Measurements from ENCODE around the gene RRAGC. TPM values are rescaled to one million over a fixed set of nuclear protein-coding genes. Genes with fewer than 3 reads are reported as not detected.

RRAGC gene
- total RNA-seq, 4 donors from 2014 or later = 18.3 to 25.3 (median 20.4) TPM

DNA sequence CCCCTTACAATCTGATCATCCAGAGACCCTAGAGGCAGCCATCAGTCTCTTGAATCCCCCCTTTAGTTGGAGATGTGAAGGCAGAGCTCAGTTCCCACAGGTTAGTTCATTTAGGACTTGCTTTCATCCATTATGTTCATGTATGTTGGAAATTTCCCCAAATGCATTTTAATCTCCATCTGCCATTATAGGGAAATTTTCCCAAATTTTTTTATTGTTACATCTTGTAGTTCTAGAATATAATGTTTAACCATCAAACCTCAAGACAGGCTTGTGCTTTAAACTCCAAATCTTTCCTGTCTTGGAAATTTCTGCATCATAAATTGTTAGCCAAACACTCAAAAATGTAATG is 68.4 kb downstream of the RRAGC start:
- TF ChIP-seq POLR2A (IDR thresholded peaks at IDR 0.05) = no peak
- TF ChIP-seq, protein P1, sequence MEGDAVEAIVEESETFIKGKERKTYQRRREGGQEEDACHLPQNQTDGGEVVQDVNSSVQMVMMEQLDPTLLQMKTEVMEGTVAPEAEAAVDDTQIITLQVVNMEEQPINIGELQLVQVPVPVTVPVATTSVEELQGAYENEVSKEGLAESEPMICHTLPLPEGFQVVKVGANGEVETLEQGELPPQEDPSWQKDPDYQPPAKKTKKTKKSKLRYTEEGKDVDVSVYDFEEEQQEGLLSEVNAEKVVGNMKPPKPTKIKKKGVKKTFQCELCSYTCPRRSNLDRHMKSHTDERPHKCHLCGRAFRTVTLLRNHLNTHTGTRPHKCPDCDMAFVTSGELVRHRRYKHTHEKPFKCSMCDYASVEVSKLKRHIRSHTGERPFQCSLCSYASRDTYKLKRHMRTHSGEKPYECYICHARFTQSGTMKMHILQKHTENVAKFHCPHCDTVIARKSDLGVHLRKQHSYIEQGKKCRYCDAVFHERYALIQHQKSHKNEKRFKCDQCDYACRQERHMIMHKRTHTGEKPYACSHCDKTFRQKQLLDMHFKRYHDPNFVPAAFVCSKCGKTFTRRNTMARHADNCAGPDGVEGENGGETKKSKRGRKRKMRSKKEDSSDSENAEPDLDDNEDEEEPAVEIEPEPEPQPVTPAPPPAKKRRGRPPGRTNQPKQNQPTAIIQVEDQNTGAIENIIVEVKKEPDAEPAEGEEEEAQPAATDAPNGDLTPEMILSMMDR (IDR thresholded peaks at IDR 0.05) = no peak
- TF ChIP-seq EP300 (IDR thresholded peaks at IDR 0.05) = no peak
- no peak for TF ChIP-seq POLR2AphosphoS5 (IDR thresholded peaks at IDR 0.05)
- Histone ChIP-seq H3K4me1 (no peaks in the 10 kb centered on the region), H3K27me3 (peaks cover 41% of the 10 kb centered on the region), H3K9me3 (peaks cover 10% of the 10 kb centered on the region), H3K4me3 (no peak overlapping the region), H3K27ac (no peak overlapping the region), H3K36me3 (no peaks in the 10 kb centered on the region)
- no peak for DNase-seq (ENCODE audit: low spot score in 2 of 2)

DNA sequence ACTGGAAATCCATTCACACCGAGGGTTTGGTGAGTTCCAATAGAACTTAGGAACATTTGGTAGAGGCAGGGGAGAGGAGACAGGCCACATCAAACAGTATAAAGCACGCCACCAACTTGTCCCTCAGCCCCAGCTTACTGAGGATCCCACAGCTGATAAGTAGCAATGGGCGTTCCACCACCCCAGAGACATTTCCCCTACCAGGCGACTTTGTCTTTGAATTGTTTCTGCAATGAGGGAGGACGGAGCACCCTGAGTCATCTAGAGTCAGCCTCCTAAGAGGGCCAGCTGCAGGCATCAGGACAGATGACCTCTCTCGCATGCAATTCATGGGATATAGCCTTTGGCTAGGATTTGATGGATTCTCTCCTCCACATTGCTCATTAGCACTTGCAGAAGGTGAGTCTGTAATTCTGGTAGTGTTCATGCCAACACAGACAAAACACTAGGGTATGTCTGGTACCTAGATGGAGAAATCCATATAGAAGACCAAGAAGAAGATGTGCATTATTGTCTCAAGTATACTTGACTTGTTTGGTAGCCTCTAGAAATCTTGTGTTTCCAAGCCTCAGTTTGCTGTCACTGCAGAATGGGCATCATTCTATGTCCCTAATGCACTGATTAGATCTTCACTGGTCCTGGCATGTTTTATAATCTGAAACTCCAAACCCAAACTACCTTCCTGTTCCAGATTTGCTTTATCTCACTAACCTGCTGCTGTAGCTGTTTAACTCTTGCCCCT is 69.0 kb downstream of the RRAGC start:
- TF ChIP-seq POLR2AphosphoS5 (IDR thresholded peaks at IDR 0.05) = no peak
- TF ChIP-seq, protein P1 (IDR thresholded peaks at IDR 0.05) = no peak
- TF ChIP-seq EP300 (IDR thresholded peaks at IDR 0.05) = no peak
- no peak for TF ChIP-seq POLR2A (IDR thresholded peaks at IDR 0.05)
- 83% methylated on average over 6 of the region's 6 CpGs for WGBS
- Histone ChIP-seq H3K9me3 (peaks cover 10% of the 10 kb centered on the region), H3K4me1 (no peaks in the 10 kb centered on the region), H3K27me3 (peaks cover 43% of the 10 kb centered on the region), H3K27ac (no peak overlapping the region), H3K36me3 (no peaks in the 10 kb centered on the region), H3K4me3 (no peak overlapping the region)
- DNase-seq (ENCODE audit: low spot score in 2 of 2) = no peak

DNA sequence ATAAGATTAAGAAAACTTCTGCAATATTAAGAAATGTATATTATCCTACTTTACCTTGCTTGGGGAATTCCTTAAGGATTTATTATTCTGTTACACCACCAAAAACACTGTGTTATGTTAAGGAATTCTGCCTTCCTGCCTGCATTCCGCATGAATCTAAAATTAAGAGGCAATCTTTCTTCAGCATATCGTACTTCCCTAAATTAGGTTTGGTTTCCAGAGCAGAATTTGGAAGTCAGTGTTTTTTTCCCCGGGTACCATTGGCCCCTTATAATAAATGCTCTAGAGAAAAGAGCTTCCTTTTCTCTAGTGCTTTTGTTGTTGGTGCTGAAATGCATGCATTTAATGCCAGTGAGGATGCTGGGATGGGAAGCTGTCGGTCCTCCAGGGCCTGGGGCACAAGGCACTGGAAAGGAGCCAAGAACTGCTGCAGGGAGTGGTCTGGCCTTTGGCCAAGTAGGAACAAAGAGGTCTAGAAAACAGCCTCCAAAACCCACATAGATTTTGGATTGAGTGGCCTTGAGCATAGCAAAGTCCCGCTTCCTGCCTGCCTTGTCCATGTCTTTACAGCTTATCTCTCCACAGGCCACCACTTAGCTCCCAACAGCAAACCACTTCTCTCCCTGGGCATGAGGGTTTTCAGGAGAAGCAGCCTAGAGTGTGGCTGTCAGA is 69.9 kb downstream of the RRAGC start:
- H3K27me3 ChIP-seq = peaks cover 46% of the 10 kb centered on the region

DNA sequence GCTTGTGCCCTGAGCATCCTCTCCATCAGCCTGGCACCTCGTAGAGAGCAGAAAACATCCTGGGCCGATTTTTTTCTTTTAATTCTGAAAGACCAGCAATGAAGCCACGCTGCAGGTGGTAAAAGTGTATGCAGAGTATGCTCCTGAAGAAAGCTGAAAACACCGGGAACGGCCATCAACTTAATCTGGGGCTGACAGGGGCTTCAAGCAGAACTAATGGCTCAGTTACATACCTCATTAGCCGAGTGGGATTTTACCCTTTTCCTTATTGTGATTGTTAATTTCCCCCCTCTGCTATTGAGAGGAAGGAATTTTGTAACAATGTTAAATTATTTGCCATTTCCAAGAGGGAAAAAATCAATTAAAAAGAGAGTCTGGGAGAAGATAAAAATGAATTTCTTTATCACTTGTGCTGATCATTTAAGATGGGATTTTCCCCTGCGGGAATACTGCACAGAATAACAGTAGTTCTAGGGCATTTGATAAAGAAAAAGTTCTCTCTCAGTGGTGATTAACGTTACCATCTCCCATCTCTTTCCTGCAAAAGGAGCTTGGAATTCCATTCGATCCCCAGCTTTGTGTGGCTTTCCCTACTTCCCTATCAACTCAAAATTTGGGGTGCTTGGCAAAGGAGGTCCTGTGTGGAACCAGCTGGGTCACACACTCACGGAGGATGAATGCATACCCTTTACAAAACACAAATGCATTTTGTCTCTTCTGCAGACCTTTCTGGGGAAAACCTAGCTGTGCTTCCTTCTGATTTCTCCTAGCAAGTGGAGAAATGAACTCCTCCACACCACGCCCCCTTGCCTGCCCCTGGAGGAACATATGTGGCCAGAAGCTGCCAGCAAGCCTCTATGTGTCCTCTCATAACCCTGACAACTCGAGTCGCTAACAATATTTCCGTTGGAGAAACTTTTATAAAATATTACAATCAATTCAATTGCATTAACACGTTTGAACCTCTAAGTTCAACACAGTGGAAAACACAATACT is 70.9 kb downstream of the RRAGC start:
- WGBS = 60% methylated on average over 15 of the region's 15 CpGs
- no peaks in the 10 kb centered on the region for H3K36me3 ChIP-seq
- no peak overlapping the region for H3K27ac ChIP-seq
- H3K27me3 ChIP-seq = peaks cover 56% of the 10 kb centered on the region
- peaks cover 10% of the 10 kb centered on the region for H3K9me3 ChIP-seq
- no peak overlapping the region for H3K4me3 ChIP-seq
- no peak for DNase-seq (ENCODE audit: low spot score in 2 of 2)
- TF ChIP-seq POLR2A (IDR thresholded peaks at IDR 0.05) = no peak
- TF ChIP-seq EP300 (IDR thresholded peaks at IDR 0.05) = no peak
- TF ChIP-seq, protein P1 (IDR thresholded peaks at IDR 0.05) = no peak
- no peak for TF ChIP-seq POLR2AphosphoS5 (IDR thresholded peaks at IDR 0.05)
- peaks cover 3% of the 10 kb centered on the region for H3K4me1 ChIP-seq

More for the DNA sequence above, 69.9 kb downstream of the RRAGC start:
- no peak for DNase-seq (ENCODE audit: low spot score in 2 of 2)
- Histone ChIP-seq H3K4me1 (no peaks in the 10 kb centered on the region), H3K27ac (no peak overlapping the region), H3K36me3 (no peaks in the 10 kb centered on the region), H3K4me3 (no peak overlapping the region), H3K9me3 (peaks cover 10% of the 10 kb centered on the region)
- TF ChIP-seq, protein P1 (IDR thresholded peaks at IDR 0.05) = no peak
- TF ChIP-seq EP300 (IDR thresholded peaks at IDR 0.05) = no peak
- no peak for TF ChIP-seq POLR2AphosphoS5 (IDR thresholded peaks at IDR 0.05)
- TF ChIP-seq POLR2A (IDR thresholded peaks at IDR 0.05) = no peak
- 26% methylated on average over 5 of the region's 5 CpGs for WGBS

Other genes starting within 250 kb of the RRAGC start
- gene MYCBP, start 13.6 kb upstream of the RRAGC start, total RNA-seq = 10 to 100 TPM in 3 of 4 donors, 1 to 10 TPM in 1; 6.9 to 21.2 (median 19.7) TPM
- 1 to 10 TPM in 1 of 4 donors, not detected in 3; 1.1 TPM for gene GJA9, start 21.8 kb upstream of the RRAGC start, total RNA-seq
- gene RHBDL2, start 82.1 kb upstream of the RRAGC start, total RNA-seq = 10 to 100 TPM in 3 of 4 donors, 1 to 10 TPM in 1; 5.9 to 26.6 (median 10.8) TPM
- gene AKIRIN1, start 131.5 kb upstream of the RRAGC start, total RNA-seq = 10 to 100 TPM; 26.1 to 34.7 (median 30.4) TPM
- 100 to 1,000 TPM; 314 to 371 (median 352) TPM for gene NDUFS5, start 166.6 kb upstream of the RRAGC start, total RNA-seq

Data from suprapubic skin (tissue), 4 donors.